Tibial nerve (tissue), 4 donors: ENCODE data around the gene TRAPPC6A. TPM values are rescaled to one million over a fixed set of nuclear protein-coding genes. Genes with fewer than 3 reads are reported as not detected.

Experiments used
- DNase-seq, 2 donors: peaks; one replicate each; pipeline ENCODE4 v3.0.0-alpha.2; 2019; ENCODE audit warnings: low spot score in 2 of 2
- H3K27ac ChIP-seq, 4 donors: fragments of 200-600 bp; sonication (generic) in 3 of 4; one replicate each; pipeline ENCODE4 v1.5.1; 2017 to 2019; ENCODE audit warnings: mild to moderate bottlenecking in 1 of 4
- H3K27me3 ChIP-seq, 2 donors: fragments of 200-600 bp; sonication (generic) in 1 of 2; one replicate each; pipeline versions ENCODE4 v1.5.1 to v1.6.0; 2017 to 2019
- H3K36me3 ChIP-seq, 3 donors: fragments of 200-600 bp; sonication (generic); one replicate each; pipeline ENCODE4 v1.5.1; 2018 to 2019
- H3K4me1 ChIP-seq, 4 donors: fragments of 200-600 bp; sonication (generic) in 3 of 4; one replicate each; pipeline ENCODE4 v1.5.1; 2017 to 2019
- H3K4me3 ChIP-seq, 4 donors: fragments of 200-600 bp; sonication (generic) in 3 of 4; one replicate each; pipeline ENCODE4 v1.5.1; 2017 to 2019; ENCODE audit warnings: mild to moderate bottlenecking in 1 of 4, moderate library complexity in 1 of 4
- H3K9me3 ChIP-seq, 4 donors: fragments of 200-600 bp; sonication (generic) in 3 of 4; one replicate each; pipeline ENCODE4 v1.5.1; 2017 to 2019
- EP300 ChIP-seq, 2 donors: sonication (generic); formaldehyde crosslinking; IDR thresholded peaks; one replicate each; pipeline ENCODE4 v1.6.1; 2017; ENCODE audit warnings: antibody characterized with exemption in 2 of 2, mild to moderate bottlenecking in 1 of 2
- POLR2A ChIP-seq, 2 donors: fragments of 450-650 bp; IDR thresholded peaks; one replicate each; pipeline ENCODE4 v1.6.1; 2017; ENCODE audit warnings: antibody characterized with exemption in 2 of 2, mild to moderate bottlenecking in 2 of 2, moderate library complexity in 2 of 2
- whole genome bisulfite sequencing, 2 donors: methylation state at CpG; one replicate each; pipeline ENCODE4 v1.1.5; 2018; 5-methylcytosine and 5-hydroxymethylcytosine counted together
- total RNA-seq, 4 donors: library from RNA; depleted of rRNA; stranded (reverse); fragments of >200 nt; gene quantifications; one replicate each; pipeline ENCODE4 v1.1.0, GENCODE V29; 2016
- TF ChIP-seq, protein P1 (sequence below), 5 experiments: fragments of 200-600 bp in 3 of 5; fragments of 450-650 bp in 2 of 5; sonication (generic) in 3 of 5; IDR thresholded peaks; one replicate each; pipeline ENCODE4 v1.5.1; 2016 to 2019; ENCODE audit warnings: antibody characterized with exemption in 5 of 5, mild to moderate bottlenecking in 3 of 5, moderate library complexity in 2 of 5

TRAPPC6A gene
- total RNA-seq, result 10 to 100 TPM; 13.5 to 52.9 (median 29.1) TPM

DNA sequence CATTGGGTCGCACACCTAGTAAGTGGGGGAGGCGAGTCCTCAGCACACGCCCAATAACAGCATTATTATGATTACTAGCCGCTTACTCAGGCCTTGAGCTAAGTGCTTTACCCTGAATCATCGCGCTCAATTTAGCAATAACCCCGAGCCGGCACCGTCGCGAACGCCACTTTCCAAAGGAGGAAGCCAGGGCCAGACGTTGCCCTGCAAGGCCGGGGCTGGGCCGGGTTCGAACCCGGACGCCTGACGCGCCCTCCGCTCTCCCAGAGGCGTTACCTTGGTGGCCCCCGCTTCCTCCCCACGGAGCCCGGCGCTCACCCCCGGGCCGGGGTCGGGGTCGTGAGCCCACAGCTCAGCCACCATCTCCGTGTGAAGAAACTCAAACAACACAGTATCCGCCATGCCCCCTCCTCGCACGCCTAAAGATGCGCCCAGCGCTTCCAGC, at the start of gene TRAPPC6A:
TRAPPC6A (minus strand) TSS at position 421 of the 445 bp plus-strand sequence; CDS start at position 402, 19 bp downstream.
- no peaks in the 10 kb centered on the region for H3K9me3 ChIP-seq
- peak in 1 of 2 donors; percentile 18 for DNase-seq
- TF ChIP-seq EP300 (IDR thresholded peaks at IDR 0.05), result peak in 1 of 2 donors; percentile 69
- TF ChIP-seq POLR2A (IDR thresholded peaks at IDR 0.05), result peak; percentile 60 to 77
- TF ChIP-seq, protein P1, sequence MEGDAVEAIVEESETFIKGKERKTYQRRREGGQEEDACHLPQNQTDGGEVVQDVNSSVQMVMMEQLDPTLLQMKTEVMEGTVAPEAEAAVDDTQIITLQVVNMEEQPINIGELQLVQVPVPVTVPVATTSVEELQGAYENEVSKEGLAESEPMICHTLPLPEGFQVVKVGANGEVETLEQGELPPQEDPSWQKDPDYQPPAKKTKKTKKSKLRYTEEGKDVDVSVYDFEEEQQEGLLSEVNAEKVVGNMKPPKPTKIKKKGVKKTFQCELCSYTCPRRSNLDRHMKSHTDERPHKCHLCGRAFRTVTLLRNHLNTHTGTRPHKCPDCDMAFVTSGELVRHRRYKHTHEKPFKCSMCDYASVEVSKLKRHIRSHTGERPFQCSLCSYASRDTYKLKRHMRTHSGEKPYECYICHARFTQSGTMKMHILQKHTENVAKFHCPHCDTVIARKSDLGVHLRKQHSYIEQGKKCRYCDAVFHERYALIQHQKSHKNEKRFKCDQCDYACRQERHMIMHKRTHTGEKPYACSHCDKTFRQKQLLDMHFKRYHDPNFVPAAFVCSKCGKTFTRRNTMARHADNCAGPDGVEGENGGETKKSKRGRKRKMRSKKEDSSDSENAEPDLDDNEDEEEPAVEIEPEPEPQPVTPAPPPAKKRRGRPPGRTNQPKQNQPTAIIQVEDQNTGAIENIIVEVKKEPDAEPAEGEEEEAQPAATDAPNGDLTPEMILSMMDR (IDR thresholded peaks at IDR 0.05), result no peak
- H3K27ac ChIP-seq, result peak within 1 kb of the TSS; percentile 67 to 99 (median 96)
- peaks cover 0 to 39% (median 18%) of the 10 kb centered on the region in 4 donors for H3K4me1 ChIP-seq
- WGBS, 2 donors, result 0% methylated on average over 29 of the region's 36 CpGs
- H3K36me3 ChIP-seq, result peaks cover 0 to 26% (median 0%) of the 10 kb centered on the region in 3 donors
- peak within 1 kb of the TSS; percentile 60 to 96 (median 81) for H3K4me3 ChIP-seq
- H3K27me3 ChIP-seq, result no peaks in the 10 kb centered on the region

DNA sequence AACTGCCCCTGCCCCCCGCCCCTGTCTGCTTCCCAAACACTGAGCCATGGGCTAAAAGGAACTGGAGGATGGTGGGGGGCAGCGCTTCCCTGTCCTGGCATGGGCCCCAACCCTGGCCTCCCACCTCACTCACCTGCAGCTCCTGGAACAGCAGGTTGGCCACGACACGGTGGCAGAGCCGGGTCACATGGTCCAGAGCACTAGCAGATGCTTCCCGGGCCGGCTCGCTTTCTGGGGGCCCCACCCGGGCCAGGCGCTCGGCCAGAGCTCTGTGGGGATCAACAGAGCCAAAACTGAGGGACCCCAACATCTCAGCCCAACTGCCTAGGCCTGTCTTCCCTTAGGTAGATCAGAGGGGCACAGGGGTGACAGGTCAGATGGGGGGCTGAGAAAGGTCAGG, 46.6 kb upstream of the TRAPPC6A start:
- 48 to 80% methylated on average over 1 to 11 of the region's 11 CpGs for WGBS, 2 donors

GRCh38 chr19:45223879-45224278, 45.8 kb upstream of the TRAPPC6A start:
- H3K27me3 ChIP-seq, result peaks cover 0 to 7% of the 10 kb centered on the region in 2 donors
- H3K9me3 ChIP-seq, result no peaks in the 10 kb centered on the region
- WGBS, 2 donors, result 76 to 88% methylated on average over 5 of the region's 5 CpGs
- no peaks in the 10 kb centered on the region for H3K36me3 ChIP-seq
- DNase-seq, result no peak
- H3K4me1 ChIP-seq, result peaks cover 0 to 3% (median 0%) of the 10 kb centered on the region in 4 donors
- no peak for TF ChIP-seq POLR2A (IDR thresholded peaks at IDR 0.05)
- TF ChIP-seq EP300 (IDR thresholded peaks at IDR 0.05), result no peak
- TF ChIP-seq, protein P1 (IDR thresholded peaks at IDR 0.05), result no peak
- no peak overlapping the region for H3K27ac ChIP-seq
- no peak overlapping the region for H3K4me3 ChIP-seq

More for the DNA sequence above, 46.6 kb upstream of the TRAPPC6A start:
- Histone ChIP-seq H3K4me1 (no peaks in the 10 kb centered on the region), H3K27ac (no peak overlapping the region), H3K36me3 (no peaks in the 10 kb centered on the region), H3K4me3 (no peak overlapping the region), H3K9me3 (no peaks in the 10 kb centered on the region), H3K27me3 (peaks cover 0 to 5% of the 10 kb centered on the region in 2 donors)
- no peak for DNase-seq
- TF ChIP-seq, protein P1 (IDR thresholded peaks at IDR 0.05), result no peak
- TF ChIP-seq EP300 (IDR thresholded peaks at IDR 0.05) (no peak), POLR2A (IDR thresholded peaks at IDR 0.05) (no peak)

DNA sequence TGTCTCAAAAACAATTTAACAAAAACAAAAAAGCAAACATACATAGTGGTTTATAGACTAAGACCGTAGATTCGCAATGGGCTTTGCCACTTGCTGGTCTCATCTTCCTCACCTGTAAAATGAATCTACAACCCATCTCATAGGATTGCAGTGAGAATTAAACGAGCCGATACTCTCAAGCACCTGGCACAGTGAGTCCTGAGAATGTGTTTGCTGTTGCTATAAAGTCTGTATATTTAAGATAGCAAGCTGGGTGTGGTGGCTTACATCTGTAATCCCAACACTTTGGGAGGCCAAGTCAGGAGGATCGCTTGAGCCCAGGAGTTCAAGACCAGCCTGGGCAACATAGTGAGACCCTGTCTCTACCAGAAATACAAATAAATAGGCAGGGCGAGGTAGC, 44.7 kb upstream of the TRAPPC6A start:
- WGBS, 2 donors, result 87 to 88% methylated on average over 6 of the region's 6 CpGs
- no peak overlapping the region for H3K4me3 ChIP-seq
- DNase-seq, result no peak
- H3K27me3 ChIP-seq, result peaks cover 0 to 18% of the 10 kb centered on the region in 2 donors
- no peaks in the 10 kb centered on the region for H3K9me3 ChIP-seq
- H3K36me3 ChIP-seq, result no peaks in the 10 kb centered on the region
- H3K27ac ChIP-seq, result no peak overlapping the region
- TF ChIP-seq, protein P1 (IDR thresholded peaks at IDR 0.05), result no peak
- TF ChIP-seq EP300 (IDR thresholded peaks at IDR 0.05) (no peak), POLR2A (IDR thresholded peaks at IDR 0.05) (no peak)
- peaks cover 0 to 11% (median 0%) of the 10 kb centered on the region in 4 donors for H3K4me1 ChIP-seq

- no peak for TF ChIP-seq POLR2A (IDR thresholded peaks at IDR 0.05)
- no peak for TF ChIP-seq EP300 (IDR thresholded peaks at IDR 0.05)
- TF ChIP-seq, protein P1 (IDR thresholded peaks at IDR 0.05), result no peak
- Histone ChIP-seq H3K27ac (no peak overlapping the region), H3K36me3 (no peaks in the 10 kb centered on the region), H3K27me3 (peaks cover 0 to 51% of the 10 kb centered on the region in 2 donors), H3K4me1 (peaks cover 0 to 34% (median 4%) of the 10 kb centered on the region in 4 donors), H3K4me3 (no peak overlapping the region), H3K9me3 (no peaks in the 10 kb centered on the region)
- WGBS, 2 donors, result 58 to 63% methylated on average over 18 of the region's 18 CpGs
- no peak for DNase-seq
Observed at GRCh38 chr19:45218911-45219743, 41.1 kb upstream of the TRAPPC6A start.
